Gastroesophageal sphincter (tissue), 4 donors: Measurements from ENCODE around the gene SLC25A13. TPM values are rescaled to one million over a fixed set of nuclear protein-coding genes. Genes with fewer than 3 reads are reported as not detected.

ENCODE experiments used
- ATAC-seq: fragments of 150-250 bp; one replicate; pipeline ENCODE4 v1.9.1; 2016; ENCODE audit warnings: mild to moderate bottlenecking, moderate library complexity
- H3K27ac ChIP-seq, 4 donors: fragments of 200-600 bp; sonication (generic) in 3 of 4; 1 replicate in 3 of 4; 2 replicates in 1 of 4; pipeline ENCODE4 v1.5.1; 2016 to 2019
- H3K27me3 ChIP-seq: fragments of 200-600 bp; sonication (generic); one replicate; pipeline ENCODE4 v1.5.1; 2019
- H3K36me3 ChIP-seq, 2 donors: fragments of 200-600 bp; sonication (generic); one replicate each; pipeline ENCODE4 v1.5.1; 2019; ENCODE audit warnings: control low read depth in 1 of 2
- H3K4me1 ChIP-seq, 3 donors: fragments of 200-600 bp; sonication (generic); 1 replicate in 2 of 3; 2 replicates in 1 of 3; pipeline ENCODE4 v1.5.1; 2016 to 2019; ENCODE audit warnings: control low read depth in 2 of 3
- H3K4me3 ChIP-seq, 2 donors: fragments of 200-600 bp; sonication (generic); one replicate each; pipeline ENCODE4 v1.5.1; 2019; ENCODE audit warnings: mild to moderate bottlenecking in 1 of 2, moderate library complexity in 1 of 2
- H3K9me3 ChIP-seq, 3 donors: fragments of 200-600 bp; sonication (generic); one replicate each; pipeline ENCODE4 v1.5.1; 2017 to 2019; ENCODE audit warnings: control low read depth in 2 of 3
- EP300 ChIP-seq: sonication (generic); formaldehyde crosslinking; IDR thresholded peaks from one replicate; pipeline ENCODE4 v1.6.1; 2017; ENCODE audit warnings: antibody characterized with exemption, mild to moderate bottlenecking
- POLR2A ChIP-seq, 2 donors: fragments of 450-650 bp; IDR thresholded peaks; one replicate each; pipeline ENCODE4 v1.6.1; 2017; ENCODE audit warnings: antibody characterized with exemption in 2 of 2, mild to moderate bottlenecking in 2 of 2, moderate library complexity in 1 of 2
- POLR2AphosphoS5 ChIP-seq: sonication (generic); formaldehyde crosslinking; IDR thresholded peaks from one replicate; pipeline ENCODE4 v1.6.1; 2017; ENCODE audit warnings: antibody characterized with exemption
- WGBS, 2 donors: methylation state at CpG; one replicate each; pipeline ENCODE4 v1.1.5; 2018; ENCODE audit warnings: low coverage in 1 of 2; 5-methylcytosine and 5-hydroxymethylcytosine counted together
- total RNA-seq, 4 donors: library from RNA; depleted of rRNA; stranded (reverse); fragments of >200 nt; gene quantifications; one replicate each; pipeline ENCODE4 v1.1.0, GENCODE V29; 2016
- TF ChIP-seq, protein P1 (sequence below), 4 experiments: fragments of 200-600 bp in 2 of 4; fragments of 450-650 bp in 2 of 4; sonication (generic) in 1 of 4; IDR thresholded peaks; one replicate each; pipeline ENCODE4 v1.5.1; 2017 to 2019; ENCODE audit warnings: antibody characterized with exemption in 4 of 4, mild to moderate bottlenecking in 2 of 4, moderate library complexity in 2 of 4

SLC25A13 gene
- total RNA-seq, 4 donors from 2014 or later: 19.0 to 42.0 (median 28.0) TPM

DNA sequence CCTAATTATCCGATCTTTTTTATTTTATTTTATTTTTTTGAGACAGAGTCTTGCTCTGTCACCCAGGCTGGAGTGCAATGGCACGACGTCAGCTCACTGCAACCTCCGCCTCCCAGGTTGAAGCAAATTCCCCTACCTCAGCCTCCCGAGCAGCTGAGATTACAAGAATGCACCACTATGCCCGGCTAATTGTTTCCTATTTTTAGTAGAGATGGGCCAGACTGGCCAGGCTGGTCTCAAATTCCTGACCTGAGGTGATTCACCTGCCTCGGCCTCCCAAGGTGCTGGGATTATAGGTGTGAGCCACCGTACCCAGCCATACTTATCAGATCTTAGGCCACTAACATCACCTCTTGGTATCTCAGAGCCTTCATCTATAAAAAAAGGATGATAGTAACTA, 4.9 kb downstream of the SLC25A13 start:
- Histone ChIP-seq H3K4me3 (no peak overlapping the region), H3K9me3 (no peaks in the 10 kb centered on the region), H3K36me3 (no peaks in the 10 kb centered on the region), H3K4me1 (peaks cover 0 to 68% (median 14%) of the 10 kb centered on the region in 3 donors), H3K27me3 (no peaks in the 10 kb centered on the region), H3K27ac (no peak overlapping the region)
- TF ChIP-seq, protein P1, sequence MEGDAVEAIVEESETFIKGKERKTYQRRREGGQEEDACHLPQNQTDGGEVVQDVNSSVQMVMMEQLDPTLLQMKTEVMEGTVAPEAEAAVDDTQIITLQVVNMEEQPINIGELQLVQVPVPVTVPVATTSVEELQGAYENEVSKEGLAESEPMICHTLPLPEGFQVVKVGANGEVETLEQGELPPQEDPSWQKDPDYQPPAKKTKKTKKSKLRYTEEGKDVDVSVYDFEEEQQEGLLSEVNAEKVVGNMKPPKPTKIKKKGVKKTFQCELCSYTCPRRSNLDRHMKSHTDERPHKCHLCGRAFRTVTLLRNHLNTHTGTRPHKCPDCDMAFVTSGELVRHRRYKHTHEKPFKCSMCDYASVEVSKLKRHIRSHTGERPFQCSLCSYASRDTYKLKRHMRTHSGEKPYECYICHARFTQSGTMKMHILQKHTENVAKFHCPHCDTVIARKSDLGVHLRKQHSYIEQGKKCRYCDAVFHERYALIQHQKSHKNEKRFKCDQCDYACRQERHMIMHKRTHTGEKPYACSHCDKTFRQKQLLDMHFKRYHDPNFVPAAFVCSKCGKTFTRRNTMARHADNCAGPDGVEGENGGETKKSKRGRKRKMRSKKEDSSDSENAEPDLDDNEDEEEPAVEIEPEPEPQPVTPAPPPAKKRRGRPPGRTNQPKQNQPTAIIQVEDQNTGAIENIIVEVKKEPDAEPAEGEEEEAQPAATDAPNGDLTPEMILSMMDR (IDR thresholded peaks at IDR 0.05): no peak
- TF ChIP-seq EP300 (no peak), POLR2AphosphoS5 (no peak), POLR2A (IDR thresholded peaks at IDR 0.05) (no peak)
- no peak for ATAC-seq
- 95 to 100% methylated on average over 3 to 5 of the region's 8 CpGs for WGBS, 2 donors

DNA sequence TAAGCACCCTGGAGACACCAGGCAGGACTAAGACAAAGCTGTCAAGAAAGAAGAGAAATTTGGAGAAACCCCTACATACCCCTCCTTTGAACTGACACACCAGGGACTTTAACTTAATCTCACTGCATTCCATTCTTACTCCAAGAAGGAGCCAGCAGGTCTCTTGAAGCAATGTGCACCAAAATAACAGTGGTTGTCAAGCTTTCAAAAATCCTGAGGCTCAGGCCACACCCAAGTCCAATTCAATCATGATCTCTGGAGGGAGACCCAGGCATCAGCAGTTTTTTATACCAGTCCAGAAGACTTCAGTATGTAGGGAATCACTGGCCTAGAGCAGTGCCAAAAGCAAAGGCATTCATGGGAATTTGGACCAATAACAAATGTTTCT, 6.8 kb downstream of the SLC25A13 start:
- TF ChIP-seq EP300: no peak
- TF ChIP-seq, protein P1 (IDR thresholded peaks at IDR 0.05): no peak
- no peak for TF ChIP-seq POLR2A (IDR thresholded peaks at IDR 0.05)
- no peak for TF ChIP-seq POLR2AphosphoS5
- H3K9me3 ChIP-seq: no peaks in the 10 kb centered on the region
- no peak overlapping the region for H3K4me3 ChIP-seq
- ATAC-seq: no peak
- H3K27me3 ChIP-seq: no peaks in the 10 kb centered on the region
- peaks cover 2 to 76% (median 18%) of the 10 kb centered on the region in 3 donors for H3K4me1 ChIP-seq
- H3K36me3 ChIP-seq: no peaks in the 10 kb centered on the region
- no peak overlapping the region for H3K27ac ChIP-seq

DNA sequence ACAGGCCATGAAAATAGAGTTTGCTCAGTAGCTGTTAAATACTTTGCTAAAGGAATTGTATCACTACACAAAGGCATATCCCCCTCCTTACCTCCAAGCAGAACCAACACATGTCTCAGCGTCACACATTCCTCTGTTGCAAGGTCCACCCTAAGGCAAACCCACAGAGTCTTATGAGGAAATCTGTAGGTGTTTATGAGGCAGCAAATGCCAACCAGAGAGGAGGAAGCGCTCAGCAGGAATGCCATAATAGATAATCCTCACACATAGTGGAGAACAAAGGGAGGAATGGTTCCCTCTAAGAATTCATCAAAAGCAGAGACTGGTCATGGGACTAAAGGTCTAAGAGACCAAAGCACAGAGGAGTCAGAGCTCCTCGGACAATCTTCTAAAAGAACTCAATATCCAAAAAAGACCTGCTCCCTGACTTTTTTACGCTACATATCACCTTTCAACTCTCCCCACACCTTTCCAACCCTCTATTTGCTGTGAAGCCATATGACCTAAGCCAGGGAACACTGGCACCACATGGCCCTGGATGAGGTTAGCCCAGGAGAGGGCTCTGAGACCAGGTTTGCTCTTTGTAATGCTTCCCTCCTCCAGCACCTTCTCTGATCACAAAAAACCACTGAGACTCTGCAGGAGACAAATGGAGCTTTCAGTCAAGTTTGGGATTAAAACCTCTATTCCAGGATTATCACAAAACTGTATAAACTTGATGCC, 7.3 kb downstream of the SLC25A13 start:
- Histone ChIP-seq H3K27me3 (no peaks in the 10 kb centered on the region), H3K4me3 (no peak overlapping the region), H3K9me3 (no peaks in the 10 kb centered on the region), H3K36me3 (no peaks in the 10 kb centered on the region), H3K27ac (no peak overlapping the region), H3K4me1 (peaks cover 2 to 76% (median 18%) of the 10 kb centered on the region in 3 donors)
- WGBS, 2 donors: 83 to 95% methylated on average over 4 of the region's 4 CpGs
- TF ChIP-seq, protein P1 (IDR thresholded peaks at IDR 0.05): no peak
- TF ChIP-seq POLR2AphosphoS5: no peak
- no peak for TF ChIP-seq POLR2A (IDR thresholded peaks at IDR 0.05)
- TF ChIP-seq EP300: no peak
- ATAC-seq: no peak

DNA sequence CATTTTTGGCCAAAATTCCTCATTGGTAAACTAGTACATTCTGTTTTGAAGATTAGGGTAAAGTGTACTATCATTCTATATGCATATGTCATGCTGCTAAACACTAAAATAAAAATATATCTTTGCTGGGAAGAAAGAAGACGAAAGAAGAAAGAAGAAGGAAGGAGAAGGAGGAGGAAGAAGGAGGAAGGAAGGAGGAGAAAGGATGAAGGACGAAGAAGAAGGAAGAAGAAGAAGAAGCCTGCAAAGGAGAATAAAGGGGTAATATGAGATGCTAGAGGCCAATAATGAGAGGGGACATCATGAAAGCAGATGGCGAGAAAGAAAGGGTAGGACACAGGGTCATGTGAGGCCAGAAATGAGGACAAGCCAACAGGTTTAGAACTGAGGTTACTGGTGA, 8.0 kb downstream of the SLC25A13 start:
- Histone ChIP-seq H3K4me3 (no peak overlapping the region), H3K9me3 (no peaks in the 10 kb centered on the region), H3K27ac (no peak overlapping the region), H3K4me1 (peaks cover 2 to 76% (median 15%) of the 10 kb centered on the region in 3 donors), H3K36me3 (no peaks in the 10 kb centered on the region), H3K27me3 (no peaks in the 10 kb centered on the region)
- no peak for ATAC-seq
- WGBS, 2 donors: 87% methylated on average over 3 of the region's 3 CpGs; no CpG with 5 or more reads in 1 of the 2 donors
- TF ChIP-seq POLR2AphosphoS5: no peak
- TF ChIP-seq EP300: no peak
- no peak for TF ChIP-seq POLR2A (IDR thresholded peaks at IDR 0.05)
- TF ChIP-seq, protein P1 (IDR thresholded peaks at IDR 0.05): no peak

DNA sequence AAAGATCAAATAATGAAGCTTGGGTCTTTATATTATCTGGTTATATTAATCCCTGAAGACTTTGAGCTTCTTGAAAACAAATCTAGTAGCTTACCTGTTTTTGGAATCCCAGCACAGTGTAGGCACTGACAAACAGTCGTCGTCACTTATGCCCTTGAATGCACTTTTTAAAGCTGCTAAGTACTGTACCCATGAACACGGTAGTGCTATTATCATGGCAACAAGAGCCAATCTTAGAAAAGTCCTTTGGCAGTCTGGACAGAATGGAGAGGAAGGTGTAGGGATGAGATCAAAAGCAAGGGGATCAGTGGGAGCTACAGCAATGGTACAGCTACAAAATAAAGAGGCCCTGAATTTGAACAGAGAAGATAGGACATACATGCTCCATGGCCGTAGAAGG, 9.4 kb downstream of the SLC25A13 start:
- Histone ChIP-seq H3K4me1 (peaks cover 2 to 76% (median 10%) of the 10 kb centered on the region in 3 donors), H3K36me3 (no peaks in the 10 kb centered on the region), H3K27ac (peak overlapping the region in 1 of 4 donors; percentile 1), H3K4me3 (no peak overlapping the region), H3K9me3 (no peaks in the 10 kb centered on the region), H3K27me3 (no peaks in the 10 kb centered on the region)
- no peak for ATAC-seq
- TF ChIP-seq POLR2AphosphoS5: no peak
- TF ChIP-seq, protein P1 (IDR thresholded peaks at IDR 0.05): no peak
- TF ChIP-seq POLR2A (IDR thresholded peaks at IDR 0.05): no peak
- no peak for TF ChIP-seq EP300
- WGBS, 2 donors: 88 to 93% methylated on average over 1 to 4 of the region's 4 CpGs
